ENCODE measurements around the gene RELL2.
A peak's percentile ranks its signal among the peaks of the same experiment; 100 is the strongest.
"Not testable (repeated sequence)": the region's sequence is repeated elsewhere in the genome, so short reads cannot be mapped to it uniquely, and the experiment has no call there.

RELL2 gene

GRCh38 chr5:141636413-141637122 lies at the start of gene RELL2, which contains the start of gene HDAC3:
Gene RELL2 (plus strand): TSS chr5:141636997. CDS start chr5:141638226, 1,229 bp downstream.
Gene HDAC3 (minus strand): TSS chr5:141636849. CDS start chr5:141636790, 59 bp downstream.
- DNase-seq: peak; percentile 89

GRCh38 chr5:141590127-141590526 lies 46.7 kb upstream of the RELL2 start:
- no peak for DNase-seq

- no peak for DNase-seq
These were observed 39.9 kb upstream of the RELL2 start for GRCh38 chr5:141596867-141597266.

GRCh38 chr5:141597394-141597793 lies 39.4 kb upstream of the RELL2 start:
- DNase-seq: no peak

- DNase-seq: no peak
These were observed 39.0 kb upstream of the RELL2 start for GRCh38 chr5:141597814-141598213.

GRCh38 chr5:141598391-141599345 lies 38.1 kb upstream of the RELL2 start:
- peak; percentile 44 for DNase-seq

GRCh38 chr5:141602606-141603005 lies 34.2 kb upstream of the RELL2 start:
- no peak for DNase-seq

GRCh38 chr5:141603923-141604717 lies 32.7 kb upstream of the RELL2 start:
- peak; percentile 90 for DNase-seq

- peak; percentile 46 for DNase-seq
These were observed 31.1 kb upstream of the RELL2 start for GRCh38 chr5:141605523-141606277.

- DNase-seq: no peak
These were observed 28.8 kb upstream of the RELL2 start for GRCh38 chr5:141608046-141608445.

- DNase-seq: no peak
These were observed 28.2 kb upstream of the RELL2 start for GRCh38 chr5:141608557-141608956.

- no peak for DNase-seq
These were observed 27.8 kb upstream of the RELL2 start for GRCh38 chr5:141609044-141609443.

GRCh38 chr5:141609921-141610320 lies 26.9 kb upstream of the RELL2 start:
- not testable (repeated sequence) for DNase-seq

- no peak for DNase-seq
These were observed 25.5 kb upstream of the RELL2 start for GRCh38 chr5:141611289-141611688.

- DNase-seq: no peak
These were observed 23.5 kb upstream of the RELL2 start for GRCh38 chr5:141613344-141613743.

GRCh38 chr5:141615991-141616720 lies 20.6 kb upstream of the RELL2 start:
- no peak for DNase-seq

GRCh38 chr5:141617128-141617527 lies 19.7 kb upstream of the RELL2 start:
- no peak for DNase-seq

GRCh38 chr5:141617682-141618029 lies 19.1 kb upstream of the RELL2 start:
- DNase-seq: no peak

GRCh38 chr5:141618030-141618803 lies 18.6 kb upstream of the RELL2 start:
- no peak for DNase-seq

GRCh38 chr5:141618804-141619554 lies 17.8 kb upstream of the RELL2 start, which contains the start of gene DIAPH1:
Gene DIAPH1 (minus strand): TSS chr5:141619000. CDS start chr5:141618914, 86 bp downstream.
- peak; percentile 95 for DNase-seq
